Aorta (tissue), 5 donors: ENCODE data around the gene ACP3. TPM values are rescaled to one million over a fixed set of nuclear protein-coding genes. Genes with fewer than 3 reads are reported as not detected.
A peak's percentile ranks its signal among the peaks of the same experiment; 100 is the strongest.
"Not testable (repeated sequence)": the region's sequence is repeated elsewhere in the genome, so short reads cannot be mapped to it uniquely, and the experiment has no call there.

Experiments used
- ATAC-seq: fragments of 200-7000 bp; cut with Tn5 transposase; one replicate; pipeline ENCODE4 v1.9.1; 2022; ENCODE audit warnings: moderate library complexity; ENCODE audit not compliant: low FRiP score
- DNase-seq, 2 donors: peaks; one replicate each; pipeline ENCODE4 v3.0.0-alpha.2; 2020
- H3K27ac ChIP-seq, 2 donors: one replicate each; pipeline ENCODE4 v1.5.1; 2013; ENCODE audit warnings: low read length in 2 of 2, mild to moderate bottlenecking in 2 of 2, moderate library complexity in 2 of 2, control low read depth in 1 of 2, inconsistent platforms in 1 of 2, low read depth in 1 of 2
- H3K27me3 ChIP-seq, 2 donors: one replicate each; pipeline ENCODE4 v1.6.1; 2013; ENCODE audit warnings: control low read depth in 1 of 2, low read length in 1 of 2, mild to moderate bottlenecking in 1 of 2, moderate library complexity in 1 of 2; ENCODE audit not compliant: insufficient read depth in 2 of 2, control insufficient read depth in 1 of 2
- H3K36me3 ChIP-seq, 2 donors: one replicate each; pipeline ENCODE4 v1.6.1; 2013; ENCODE audit warnings: control low read depth in 1 of 2, low read length in 1 of 2, mild to moderate bottlenecking in 1 of 2; ENCODE audit not compliant: insufficient read depth in 2 of 2, control insufficient read depth in 1 of 2
- H3K4me1 ChIP-seq, 2 donors: one replicate each; pipeline ENCODE4 v1.6.1; 2013; ENCODE audit warnings: low read length in 2 of 2, control low read depth in 1 of 2, mild to moderate bottlenecking in 1 of 2, moderate library complexity in 1 of 2; ENCODE audit not compliant: insufficient read depth in 2 of 2, control insufficient read depth in 1 of 2
- H3K4me3 ChIP-seq, 2 donors: one replicate each; pipeline ENCODE4 v1.5.1; 2013; ENCODE audit warnings: low read length in 2 of 2, control low read depth in 1 of 2, mild to moderate bottlenecking in 1 of 2
- H3K9me3 ChIP-seq: one replicate; pipeline ENCODE4 v1.6.1; 2013; ENCODE audit warnings: mild to moderate bottlenecking, low read length; ENCODE audit not compliant: control insufficient read depth
- WGBS, 2 donors: extraction: QIAGEN DNeasy Blood & Tissue Kit; methylation state at CpG; one replicate each; pipeline ENCODE4 v1.1.7; 2013; 5-methylcytosine and 5-hydroxymethylcytosine counted together
- intact Hi-C, 2 donors: fragments of 100-400 bp; cut with DNase I; formaldehyde crosslinking; loops; one replicate each; pipeline versions ENCODE4 v1.14.2 to v1.15.0; 2022
- polyA plus RNA-seq, 2 donors: library from polyadenylated mRNA; stranded (reverse); fragments of 200-250 nt; gene quantifications; one replicate each; pipeline ENCODE4 v1.2.3, GENCODE V29; 2013
- total RNA-seq, 2 donors: library from RNA; stranded (reverse); fragmentation: NEBNext Ultra II Directional; extraction: Animal tissue kit (Norgen Biotek cat#: 25700); gene quantifications; one replicate each; pipeline ENCODE4 v1.2.1, GENCODE V29; 2021
- donor health status: healthy with polysubstance abuse.
- donor health status: Bipolar disorder and iron deficiency.
- donor health status: DM: no; HTN: no; CAD: no.
- donor health status: DM: no; HTN: no; CAD: no.
- donor health status: DM: yes; HTN: yes; CAD: no.

ACP3 gene
- total and polyA plus RNA-seq, 4 donors, result 0.63 to 4.2 (median 1.2) TPM; not detected in 1

GRCh38 chr3:132304351-132304750, 12.9 kb upstream of the ACP3 start:
- DNase-seq, H3K27me3 ChIP-seq, H3K4me1 ChIP-seq, H3K9me3 ChIP-seq, H3K4me3 ChIP-seq, ATAC-seq, H3K36me3 ChIP-seq, intact Hi-C loops, H3K27ac ChIP-seq: not testable (repeated sequence)
- 72 to 81% methylated on average over 2 of the region's 2 CpGs for WGBS, 2 donors

GRCh38 chr3:132310057-132310456, 7.2 kb upstream of the ACP3 start:
- H3K4me1 ChIP-seq, H3K27me3 ChIP-seq, intact Hi-C loops, H3K36me3 ChIP-seq, ATAC-seq, H3K9me3 ChIP-seq, DNase-seq, H3K4me3 ChIP-seq, H3K27ac ChIP-seq: not testable (repeated sequence)
- 90 to 97% methylated on average over 11 of the region's 11 CpGs for WGBS, 2 donors

GRCh38 chr3:132311316-132311715, 5.9 kb upstream of the ACP3 start:
- H3K27me3 ChIP-seq, result no peaks in the 10 kb centered on the region
- no peak overlapping the region for H3K4me3 ChIP-seq
- 91 to 93% methylated on average over 3 of the region's 3 CpGs for WGBS, 2 donors
- no peaks in the 10 kb centered on the region for H3K36me3 ChIP-seq
- H3K4me1 ChIP-seq, result no peaks in the 10 kb centered on the region
- DNase-seq (no peak), ATAC-seq (no peak)
- intact Hi-C loops, result no loop called here
- H3K9me3 ChIP-seq, result no peaks in the 10 kb centered on the region
- H3K27ac ChIP-seq, result no peak overlapping the region

GRCh38 chr3:132311841-132312240, 5.4 kb upstream of the ACP3 start:
- Histone ChIP-seq H3K4me3 (no peak overlapping the region), H3K36me3 (no peaks in the 10 kb centered on the region), H3K4me1 (no peaks in the 10 kb centered on the region), H3K27ac (no peak overlapping the region), H3K9me3 (no peaks in the 10 kb centered on the region), H3K27me3 (no peaks in the 10 kb centered on the region)
- ATAC-seq (no peak), DNase-seq (no peak)
- intact Hi-C loops, result no loop called here
- WGBS, 2 donors, result 73 to 77% methylated on average over 2 of the region's 2 CpGs

GRCh38 chr3:132315851-132316250, 1.4 kb upstream of the ACP3 start:
- WGBS, 2 donors, result 42 to 44% methylated on average over 1 of the region's 1 CpG

GRCh38 chr3:132318451-132318850, 1.2 kb downstream of the ACP3 start:
- intact Hi-C loops, result no loop called here
- 10 to 18% methylated on average over 1 of the region's 1 CpG for WGBS, 2 donors
- no peak for ATAC-seq
- no peak for DNase-seq
- Histone ChIP-seq H3K27ac (no peak overlapping the region), H3K4me1 (no peaks in the 10 kb centered on the region), H3K36me3 (no peaks in the 10 kb centered on the region), H3K9me3 (no peaks in the 10 kb centered on the region), H3K4me3 (no peak overlapping the region), H3K27me3 (no peaks in the 10 kb centered on the region)

More at GRCh38 chr3:132315851-132316250, 1.4 kb upstream of the ACP3 start:
- Histone ChIP-seq H3K4me1 (no peaks in the 10 kb centered on the region), H3K4me3 (no peak overlapping the region), H3K36me3 (no peaks in the 10 kb centered on the region), H3K9me3 (no peaks in the 10 kb centered on the region), H3K27me3 (no peaks in the 10 kb centered on the region), H3K27ac (no peak overlapping the region)
- intact Hi-C loops, result no loop called here
- ATAC-seq (no peak), DNase-seq (no peak)

GRCh38 chr3:132321304-132321703, 4.1 kb downstream of the ACP3 start:
- H3K36me3 ChIP-seq, result no peaks in the 10 kb centered on the region
- no peaks in the 10 kb centered on the region for H3K9me3 ChIP-seq
- no peaks in the 10 kb centered on the region for H3K4me1 ChIP-seq
- no peak overlapping the region for H3K4me3 ChIP-seq
- WGBS, 2 donors, result 35 to 36% methylated on average over 3 of the region's 3 CpGs
- H3K27me3 ChIP-seq, result no peaks in the 10 kb centered on the region
- intact Hi-C loops, result no loop called here
- no peak for ATAC-seq
- H3K27ac ChIP-seq, result no peak overlapping the region
- DNase-seq, result no peak

- no peak for DNase-seq
- no peaks in the 10 kb centered on the region for H3K4me1 ChIP-seq
- no peaks in the 10 kb centered on the region for H3K9me3 ChIP-seq
- no peak overlapping the region for H3K4me3 ChIP-seq
- H3K36me3 ChIP-seq, result no peaks in the 10 kb centered on the region
- no peaks in the 10 kb centered on the region for H3K27me3 ChIP-seq
- WGBS, 2 donors, result 85 to 86% methylated on average over 4 of the region's 4 CpGs
- ATAC-seq, result peak; percentile 57
- H3K27ac ChIP-seq, result no peak overlapping the region
- intact Hi-C loops, result no loop called here
These were observed 7.9 kb downstream of the ACP3 start for GRCh38 chr3:132325103-132325606.

- intact Hi-C loops, result no loop called here
- Histone ChIP-seq H3K4me1 (no peaks in the 10 kb centered on the region), H3K4me3 (no peak overlapping the region), H3K9me3 (no peaks in the 10 kb centered on the region), H3K36me3 (no peaks in the 10 kb centered on the region), H3K27ac (no peak overlapping the region), H3K27me3 (no peaks in the 10 kb centered on the region)
- ATAC-seq (no peak), DNase-seq (no peak)
- 83 to 87% methylated on average over 2 of the region's 2 CpGs for WGBS, 2 donors
These were observed 8.4 kb downstream of the ACP3 start for GRCh38 chr3:132325634-132326033.
